ENCODE data around the gene STAG2.
A peak's percentile ranks its signal among the peaks of the same experiment; 100 is the strongest.

STAG2 gene

GRCh38 chrX:123988423-123989111, 27.1 kb downstream of the STAG2 start:
- DNase-seq (ENCODE audit: low read depth, low spot score), result no peak
- no peak for TF ChIP-seq CTCF (IDR thresholded peaks at IDR 0.05; ENCODE audit: low read depth, low read length)
- in situ Hi-C loops (cut with HindIII; ENCODE audit: low sequenced_read_pairs), result no loop called here
- no peak overlapping the region for H3K4me3 ChIP-seq (ENCODE audit: low read depth, low read length)

GRCh38 chrX:123989235-123989634, 27.7 kb downstream of the STAG2 start:
- H3K4me3 ChIP-seq (ENCODE audit: low read depth, low read length), result no peak overlapping the region
- DNase-seq (ENCODE audit: low read depth, low spot score), result no peak
- in situ Hi-C loops (cut with HindIII; ENCODE audit: low sequenced_read_pairs), result no loop called here
- no peak for TF ChIP-seq CTCF (IDR thresholded peaks at IDR 0.05; ENCODE audit: low read depth, low read length)

GRCh38 chrX:123990169-123990568, 28.7 kb downstream of the STAG2 start:
- in situ Hi-C loops (cut with HindIII; ENCODE audit: low sequenced_read_pairs), result no loop called here
- DNase-seq (ENCODE audit: low read depth, low spot score), result no peak
- no peak overlapping the region for H3K4me3 ChIP-seq (ENCODE audit: low read depth, low read length)
- no peak for TF ChIP-seq CTCF (IDR thresholded peaks at IDR 0.05; ENCODE audit: low read depth, low read length)

- H3K4me3 ChIP-seq (ENCODE audit: low read depth, low read length), result no peak overlapping the region
- DNase-seq (ENCODE audit: low read depth, low spot score), result no peak
- in situ Hi-C loops (cut with HindIII; ENCODE audit: low sequenced_read_pairs), result no loop called here
- no peak for TF ChIP-seq CTCF (IDR thresholded peaks at IDR 0.05; ENCODE audit: low read depth, low read length)
Observed at GRCh38 chrX:123990602-123991001, 29.1 kb downstream of the STAG2 start.

- no peak overlapping the region for H3K4me3 ChIP-seq (ENCODE audit: low read depth, low read length)
- TF ChIP-seq CTCF (IDR thresholded peaks at IDR 0.05; ENCODE audit: low read depth, low read length), result no peak
- DNase-seq (ENCODE audit: low read depth, low spot score), result peak; percentile 61
- in situ Hi-C loops (cut with HindIII; ENCODE audit: low sequenced_read_pairs), result no loop called here
Observed at GRCh38 chrX:123993326-123993725, 31.8 kb downstream of the STAG2 start.

GRCh38 chrX:123993904-123994635, 32.6 kb downstream of the STAG2 start:
- no peak for TF ChIP-seq CTCF (IDR thresholded peaks at IDR 0.05; ENCODE audit: low read depth, low read length)
- in situ Hi-C loops (cut with HindIII; ENCODE audit: low sequenced_read_pairs), result no loop called here
- no peak overlapping the region for H3K4me3 ChIP-seq (ENCODE audit: low read depth, low read length)
- no peak for DNase-seq (ENCODE audit: low read depth, low spot score)
